Measurements from ENCODE around the gene KCTD11. TPM values are rescaled to one million over a fixed set of nuclear protein-coding genes. Genes with fewer than 3 reads are reported as not detected.

The KCTD11 gene
- total and polyA plus RNA-seq, 2 experiments from 2014 or later, result 2.2 to 7.7 TPM

GRCh38 chr17:7383742-7384488, 32.0 kb downstream of the KCTD11 start:
- H4K20me1 ChIP-seq (replicated peaks; ENCODE audit: insufficient read depth), result no peaks in the 10 kb centered on the region; the same call in 1 of the 2 replicates
- peak overlapping the region; percentile 74 for H3K4me3 ChIP-seq
- no peak overlapping the region for H3K27ac Mint-ChIP-seq
- H3K27me3 ChIP-seq (ENCODE audit: insufficient read depth), result peaks cover 42% of the 10 kb centered on the region
- H3K4me1 Mint-ChIP-seq, result peaks cover 21% of the 10 kb centered on the region
- H3K9me2 ChIP-seq (ENCODE audit: insufficient read depth), result no peaks in the 10 kb centered on the region
- H3K4me2 ChIP-seq, result peak overlapping the region; percentile 95
- peak; percentile 91 for DNase-seq (ENCODE audit: low spot score)
- peaks cover 40% of the 10 kb centered on the region for H3K27me3 Mint-ChIP-seq (ENCODE audit: insufficient read depth, low read depth, poor library complexity)
- H3F3A ChIP-seq (replicated peaks; ENCODE audit: low read depth), result peaks cover 20% of the 10 kb centered on the region; the same call in 1 of the 2 replicates
- peak overlapping the region; percentile 81; the same call in 1 of the 2 replicates for H2AFZ ChIP-seq
- H3K9me3 Mint-ChIP-seq, result peaks cover 6% of the 10 kb centered on the region
- H3K36me3 Mint-ChIP-seq (ENCODE audit: low read depth), result peaks cover 7% of the 10 kb centered on the region; the same call in 2 of the 3 replicates
- peak overlapping the region; percentile 66; the same call in 2 of the 3 replicates for H3K4me3 Mint-ChIP-seq
- H3K36me3 ChIP-seq (ENCODE audit: insufficient read depth), result no peaks in the 10 kb centered on the region; the same call in 1 of the 2 replicates
- H3K4me1 ChIP-seq (ENCODE audit: insufficient read depth), result peaks cover 17% of the 10 kb centered on the region
- H3K79me2 ChIP-seq (replicated peaks; ENCODE audit: insufficient read depth), result no peaks in the 10 kb centered on the region
- peak; percentile 76 for TF ChIP-seq POLR2AphosphoS5 (IDR thresholded peaks at IDR 0.05; ENCODE audit: low read depth)
- no peak for TF ChIP-seq STAT1 (IDR thresholded peaks at IDR 0.05; ENCODE audit: unreplicated experiment)
- no peak for TF ChIP-seq ZNF462 (CRISPR knock-in tag; IDR thresholded peaks at IDR 0.05)
- no peak for TF ChIP-seq ETS1 (IDR thresholded peaks at IDR 0.05)
- peak; percentile 9 for TF ChIP-seq REST (IDR thresholded peaks at IDR 0.05; ENCODE audit: unreplicated experiment)
- TF ChIP-seq NANOG (IDR thresholded peaks at IDR 0.05; ENCODE audit: borderline replicate concordance), result no peak
- peak; percentile 88 for TF ChIP-seq CREB1 (CRISPR knock-in tag; IDR thresholded peaks at IDR 0.05; ENCODE audit: low read depth)
- ATAC-seq, result peak; percentile 88
- H3K27ac ChIP-seq (ENCODE audit: low read depth), result no peak overlapping the region
